Lower lobe of right lung (tissue), 2 donors: Measurements from ENCODE around the gene GOLGA2. TPM values are rescaled to one million over a fixed set of nuclear protein-coding genes. Genes with fewer than 3 reads are reported as not detected.
"Not testable (repeated sequence)": the region's sequence is repeated elsewhere in the genome, so short reads cannot be mapped to it uniquely, and the experiment has no call there.

Experiments used
- ATAC-seq, 2 donors: fragments of 200-7000 bp; cut with Tn5 transposase; one replicate each; pipeline ENCODE4 v1.9.1; 2020 to 2022; ENCODE audit warnings: mild to moderate bottlenecking in 2 of 2, moderate library complexity in 2 of 2
- DNase-seq: peaks from one replicate; pipeline ENCODE4 v3.0.0-alpha.2; 2020
- H3K27ac ChIP-seq: fragments of 200-600 bp; one replicate; pipeline ENCODE4 v1.8.0; 2022
- H3K27me3 ChIP-seq: fragments of 200-600 bp; one replicate; pipeline ENCODE4 v1.8.0; 2022; ENCODE audit warnings: low read depth
- H3K36me3 ChIP-seq: fragments of 200-600 bp; one replicate; pipeline ENCODE4 v1.8.0; 2022; ENCODE audit warnings: mild to moderate bottlenecking
- H3K4me1 ChIP-seq: fragments of 200-600 bp; one replicate; pipeline ENCODE4 v1.8.0; 2022
- H3K4me3 ChIP-seq: fragments of 200-600 bp; one replicate; pipeline ENCODE4 v1.8.0; 2022; ENCODE audit warnings: mild to moderate bottlenecking
- H3K9me3 ChIP-seq: fragments of 200-600 bp; one replicate; pipeline ENCODE4 v1.8.0; 2022
- CTCF ChIP-seq: fragments of 200-600 bp; IDR thresholded peaks from one replicate; pipeline ENCODE4 v1.8.0; 2022; ENCODE audit warnings: antibody characterized with exemption, mild to moderate bottlenecking
- intact Hi-C: fragments of 100-400 bp; cut with DNase I; formaldehyde crosslinking; loops from one replicate; pipeline ENCODE4 v1.11.0; 2022
- total RNA-seq: library from RNA; stranded (reverse); fragmentation: NEBNext Ultra II Directional; extraction: Animal tissue kit (Norgen Biotek cat#: 25700); gene quantifications from one replicate; pipeline ENCODE4 v1.2.1, GENCODE V29; 2021
- donor health status: DM: no; HTN: yes; CAD: no; lungs with severe emphysema.

GOLGA2 gene
- total RNA-seq, 1 donor from 2014 or later = 82.7 TPM

- intact Hi-C loops = no loop called here
- DNase-seq = no peak
- no peak for ATAC-seq
- Histone ChIP-seq H3K27ac (no peak overlapping the region), H3K4me3 (no peak overlapping the region), H3K27me3 (no peaks in the 10 kb centered on the region), H3K9me3 (no peaks in the 10 kb centered on the region), H3K36me3 (peaks cover 31% of the 10 kb centered on the region), H3K4me1 (no peaks in the 10 kb centered on the region)
- no peak for TF ChIP-seq CTCF
Observed at GRCh38 chr9:128288273-128289004, 12.6 kb upstream of the GOLGA2 start.

DNA sequence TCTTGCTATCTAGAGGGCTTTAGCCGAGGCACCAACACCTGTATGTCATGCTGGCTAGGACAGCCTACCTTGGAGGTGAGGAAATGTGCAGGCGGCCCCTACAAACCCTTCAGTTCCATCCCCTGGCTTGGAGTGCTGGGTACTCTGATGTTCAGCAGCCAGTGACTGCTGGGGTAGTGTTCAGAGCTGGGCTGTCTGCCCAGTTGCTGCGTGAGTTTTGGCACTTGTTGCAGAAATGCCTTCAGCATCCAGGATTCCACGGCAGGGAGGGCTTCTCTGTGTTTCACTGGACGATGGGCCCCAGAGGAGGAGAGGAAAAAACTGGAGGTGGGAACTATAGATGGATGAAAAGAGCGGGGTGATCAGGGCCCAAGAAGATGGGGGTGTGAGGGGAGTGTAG is 10.6 kb upstream of the GOLGA2 start:
- Histone ChIP-seq H3K9me3 (no peaks in the 10 kb centered on the region), H3K27me3 (no peaks in the 10 kb centered on the region), H3K27ac (no peak overlapping the region), H3K4me1 (no peaks in the 10 kb centered on the region), H3K4me3 (no peak overlapping the region), H3K36me3 (peaks cover 31% of the 10 kb centered on the region)
- no peak for ATAC-seq
- TF ChIP-seq CTCF = no peak
- no peak for DNase-seq
- intact Hi-C loops = no loop called here

DNA sequence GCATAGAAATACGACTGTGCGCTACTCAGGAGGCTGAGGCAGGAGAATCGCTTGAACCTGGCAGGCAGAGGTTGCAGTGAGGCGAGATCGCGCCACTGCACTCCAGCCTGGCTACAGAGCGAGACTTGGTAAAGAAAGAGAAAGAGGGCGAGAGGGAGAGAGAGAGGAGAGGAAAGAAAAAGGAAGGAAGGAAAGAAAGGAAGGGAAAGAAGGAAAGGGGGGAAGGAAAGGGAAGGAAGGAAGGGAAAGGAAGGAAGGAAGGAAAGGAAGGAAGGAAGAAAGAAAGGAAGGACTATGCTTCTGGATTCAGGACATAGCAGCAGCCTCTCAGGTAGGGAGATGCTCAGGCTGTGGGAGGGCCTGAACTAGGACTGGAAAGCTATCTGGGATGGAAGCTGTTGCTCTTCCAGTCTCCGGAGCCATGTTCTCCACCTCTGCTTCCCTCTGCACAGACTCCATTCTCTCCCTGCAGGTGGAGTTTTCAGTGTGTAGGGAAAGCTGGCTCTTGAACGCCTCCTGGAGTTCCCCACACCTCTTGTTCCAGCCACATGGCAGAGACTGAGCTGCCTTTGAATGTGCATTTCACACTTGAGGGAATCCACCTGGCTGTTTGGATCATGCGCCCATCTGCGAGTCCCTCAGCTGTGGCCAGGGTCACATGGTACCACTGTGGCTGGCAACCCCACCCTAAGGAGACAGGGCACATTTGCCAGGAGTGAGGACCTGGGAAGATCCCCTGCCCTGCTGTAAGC is 9.4 kb upstream of the GOLGA2 start:
- no peak overlapping the region for H3K27ac ChIP-seq
- no peaks in the 10 kb centered on the region for H3K4me1 ChIP-seq
- DNase-seq (no peak), ATAC-seq (no peak)
- no peaks in the 10 kb centered on the region for H3K9me3 ChIP-seq
- peaks cover 31% of the 10 kb centered on the region for H3K36me3 ChIP-seq
- TF ChIP-seq CTCF = no peak
- H3K27me3 ChIP-seq = no peaks in the 10 kb centered on the region
- intact Hi-C loops = no loop called here
- H3K4me3 ChIP-seq = no peak overlapping the region

- Histone ChIP-seq H3K36me3 (peaks cover 22% of the 10 kb centered on the region), H3K4me1 (peaks cover 21% of the 10 kb centered on the region), H3K27ac (no peak overlapping the region), H3K27me3 (no peaks in the 10 kb centered on the region), H3K4me3 (no peak overlapping the region), H3K9me3 (no peaks in the 10 kb centered on the region)
- intact Hi-C loops = no loop called here
- no peak for TF ChIP-seq CTCF
- DNase-seq (no peak), ATAC-seq (no peak)
Observed at GRCh38 chr9:128282500-128282899, 6.7 kb upstream of the GOLGA2 start.

- H3K9me3 ChIP-seq = no peaks in the 10 kb centered on the region
- H3K36me3 ChIP-seq = peaks cover 3% of the 10 kb centered on the region
- no peak for TF ChIP-seq CTCF
- peak overlapping the region; percentile 56 for H3K27ac ChIP-seq
- H3K4me3 ChIP-seq = peak overlapping the region; percentile 2
- DNase-seq (no peak), ATAC-seq (no peak)
- intact Hi-C loops = no loop called here
- H3K4me1 ChIP-seq = peaks cover 33% of the 10 kb centered on the region
- H3K27me3 ChIP-seq = no peaks in the 10 kb centered on the region
Observed at GRCh38 chr9:128280084-128280622, 4.3 kb upstream of the GOLGA2 start.

GRCh38 chr9:128279088-128280073 is 3.6 kb upstream of the GOLGA2 start:
- H3K27me3 ChIP-seq, ATAC-seq, intact Hi-C loops, H3K9me3 ChIP-seq, H3K36me3 ChIP-seq, DNase-seq: not testable (repeated sequence)
- Histone ChIP-seq H3K4me1 (peaks cover 40% of the 10 kb centered on the region), H3K27ac (peak overlapping the region; percentile 56), H3K4me3 (peak overlapping the region; percentile 2)
